Neuronal stem cell (in vitro differentiated cells): Measurements from ENCODE around the gene CFAP107.

Source experiments
- DNase-seq: peaks from one replicate; pipeline ENCODE4 v3.0.0-alpha.2; 2013; ENCODE audit warnings: low spot score
- H2AFZ ChIP-seq: one replicate; pipeline ENCODE4 v1.6.1; 2013; ENCODE audit warnings: mild to moderate bottlenecking, low read length, inconsistent platforms
- H2AK5ac ChIP-seq: 2 replicates; pipeline ENCODE4 v1.6.1; 2013; ENCODE audit warnings: low read depth, mild to moderate bottlenecking, inconsistent platforms, low read length, moderate library complexity, mixed read lengths
- H2BK120ac ChIP-seq: 2 replicates; pipeline ENCODE4 v1.6.1; 2013; ENCODE audit warnings: low read depth, mild to moderate bottlenecking, inconsistent platforms, low read length, moderate library complexity, mixed read lengths
- H2BK12ac ChIP-seq: one replicate; pipeline ENCODE4 v1.6.1; 2013; ENCODE audit warnings: low read length, inconsistent platforms
- H2BK15ac ChIP-seq: 2 replicates; pipeline ENCODE4 v1.6.1; 2013; ENCODE audit warnings: mild to moderate bottlenecking, low read length, inconsistent platforms, mixed read lengths
- H2BK5ac ChIP-seq: one replicate; pipeline ENCODE4 v1.6.1; 2013; ENCODE audit warnings: inconsistent platforms, mild to moderate bottlenecking, low read length, moderate library complexity
- H3K14ac ChIP-seq: one replicate; pipeline ENCODE4 v1.6.1; 2013; ENCODE audit warnings: low read length, inconsistent platforms
- H3K18ac ChIP-seq: 2 replicates; pipeline ENCODE4 v1.6.1; 2013; ENCODE audit warnings: low read length, inconsistent platforms
- H3K23ac ChIP-seq: 2 replicates; pipeline ENCODE4 v1.6.1; 2013; ENCODE audit warnings: low read depth, mild to moderate bottlenecking, mixed read lengths, low read length, inconsistent platforms; ENCODE audit not compliant: poor library complexity
- H3K27ac ChIP-seq: replicated peaks from 3 replicates; pipeline ENCODE4 v1.5.1; 2013; ENCODE audit warnings: low read length, inconsistent platforms
- H3K27me3 ChIP-seq, 3 experiments: 2 replicates each; pipeline ENCODE4 v1.6.1; 2013; ENCODE audit warnings: low read length in 3 of 3, mild to moderate bottlenecking in 2 of 3, inconsistent platforms in 1 of 3, low read depth in 1 of 3, mixed read lengths in 1 of 3, moderate library complexity in 1 of 3; ENCODE audit not compliant: control insufficient read depth in 3 of 3, insufficient read depth in 3 of 3
- H3K36me3 ChIP-seq, 2 donors: replicated peaks in 1 of 2; 2 replicates each; pipeline ENCODE4 v1.6.1; 2013; ENCODE audit warnings: low read length in 2 of 2; ENCODE audit not compliant: control insufficient read depth in 2 of 2, insufficient read depth in 2 of 2
- H3K4ac ChIP-seq: 2 replicates; pipeline ENCODE4 v1.6.1; 2013; ENCODE audit warnings: inconsistent platforms, mild to moderate bottlenecking, low read length, moderate library complexity
- H3K4me1 ChIP-seq, 2 donors: 1 replicate in 1 of 2; 2 replicates in 1 of 2; pipeline ENCODE4 v1.6.1; 2013; ENCODE audit warnings: low read length in 2 of 2, low read depth in 1 of 2; ENCODE audit not compliant: control insufficient read depth in 2 of 2, insufficient read depth in 1 of 2
- H3K4me2 ChIP-seq: one replicate; pipeline ENCODE4 v1.6.1; 2013; ENCODE audit warnings: mild to moderate bottlenecking, low read length, inconsistent platforms; ENCODE audit not compliant: insufficient read depth, poor library complexity, severe bottlenecking
- H3K4me3 ChIP-seq, 2 donors: 2 replicates each; pipeline ENCODE4 v1.5.1; 2013; ENCODE audit warnings: low read length in 2 of 2, mild to moderate bottlenecking in 2 of 2, inconsistent platforms in 1 of 2, moderate library complexity in 1 of 2
- H3K79me1 ChIP-seq: one replicate; pipeline ENCODE4 v1.6.1; 2013; ENCODE audit warnings: low read depth, mild to moderate bottlenecking, inconsistent platforms, low read length, moderate library complexity
- H3K9ac ChIP-seq: one replicate; pipeline ENCODE4 v1.6.1; 2013; ENCODE audit warnings: mild to moderate bottlenecking, low read depth, low read length, inconsistent platforms; ENCODE audit not compliant: poor library complexity
- H3K9me3 ChIP-seq, 2 donors: replicated peaks in 1 of 2; 2 replicates each; pipeline versions ENCODE3 to v1.6.1; 2013; ENCODE audit warnings: low read length in 2 of 2, mild to moderate bottlenecking in 2 of 2, inconsistent platforms in 1 of 2, low read depth in 1 of 2, mixed read lengths in 1 of 2, moderate library complexity in 1 of 2; ENCODE audit not compliant: control insufficient read depth in 2 of 2, insufficient read depth in 1 of 2
- H4K8ac ChIP-seq: one replicate; pipeline ENCODE4 v1.6.1; 2013; ENCODE audit warnings: low read depth, mild to moderate bottlenecking, inconsistent platforms, low read length, moderate library complexity
- H4K91ac ChIP-seq: one replicate; pipeline ENCODE4 v1.6.1; 2013; ENCODE audit warnings: low read length, low read depth, mild to moderate bottlenecking, inconsistent platforms; ENCODE audit not compliant: poor library complexity
- WGBS, 2 donors: extraction: QIAGEN DNeasy Blood & Tissue Kit; methylation state at CpG; one replicate each; pipeline ENCODE4 v1.1.7; 2013; ENCODE audit warnings: missing lambda C conversion rate in 2 of 2, mixed read lengths in 1 of 2; ENCODE audit not compliant: insufficient read length in 2 of 2, insufficient replicate concordance in 1 of 2; ENCODE audit errors: extremely low coverage in 2 of 2; 5-methylcytosine and 5-hydroxymethylcytosine counted together

The CFAP107 gene

DNA sequence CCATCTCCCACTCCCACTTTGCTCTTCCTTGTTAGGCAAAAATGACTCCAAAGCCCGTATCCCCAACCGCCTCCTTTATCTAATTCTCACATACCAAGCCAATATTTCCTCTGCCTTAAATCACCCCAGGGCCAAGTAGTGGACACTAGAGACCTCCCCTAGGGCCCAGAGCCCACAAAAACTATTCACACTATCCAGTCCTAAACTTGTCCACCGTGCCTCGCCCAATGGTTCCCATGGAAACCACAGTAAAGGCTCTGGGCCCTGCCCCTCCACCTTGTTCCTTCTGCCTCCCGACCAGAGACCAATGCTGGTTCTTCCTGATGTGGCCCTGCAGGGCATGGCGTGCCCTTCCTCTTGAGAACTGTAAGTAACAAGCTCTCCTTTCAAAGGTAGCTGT is 11.8 kb downstream of the CFAP107 start:
- H3K4me2 ChIP-seq: no peak overlapping the region
- H2BK120ac ChIP-seq: no peak overlapping the region
- no peaks in the 10 kb centered on the region for H3K79me1 ChIP-seq
- no CpG with 5 or more reads among the region's 6 CpGs for WGBS, 2 donors
- no peaks in the 10 kb centered on the region for H3K4me1 ChIP-seq
- no peak overlapping the region for H3K4ac ChIP-seq
- no peak overlapping the region for H4K8ac ChIP-seq
- no peak overlapping the region for H3K23ac ChIP-seq
- no peak overlapping the region for H2BK15ac ChIP-seq
- no peak for DNase-seq
- no peak overlapping the region for H2BK12ac ChIP-seq
- H3K27me3 ChIP-seq: peaks cover 0 to 35% (median 0%) of the 10 kb centered on the region in 3 experiments
- no peak overlapping the region for H2AFZ ChIP-seq
- H3K9me3 ChIP-seq: no peaks in the 10 kb centered on the region
- H3K9ac ChIP-seq: no peak overlapping the region
- H3K27ac ChIP-seq: no peak overlapping the region
- H2AK5ac ChIP-seq: no peak overlapping the region
- no peak overlapping the region for H3K14ac ChIP-seq
- no peak overlapping the region for H4K91ac ChIP-seq
- H2BK5ac ChIP-seq: no peak overlapping the region
- peak overlapping the region; percentile 29 for H3K18ac ChIP-seq
- no peaks in the 10 kb centered on the region for H3K36me3 ChIP-seq
- no peak overlapping the region for H3K4me3 ChIP-seq

DNA sequence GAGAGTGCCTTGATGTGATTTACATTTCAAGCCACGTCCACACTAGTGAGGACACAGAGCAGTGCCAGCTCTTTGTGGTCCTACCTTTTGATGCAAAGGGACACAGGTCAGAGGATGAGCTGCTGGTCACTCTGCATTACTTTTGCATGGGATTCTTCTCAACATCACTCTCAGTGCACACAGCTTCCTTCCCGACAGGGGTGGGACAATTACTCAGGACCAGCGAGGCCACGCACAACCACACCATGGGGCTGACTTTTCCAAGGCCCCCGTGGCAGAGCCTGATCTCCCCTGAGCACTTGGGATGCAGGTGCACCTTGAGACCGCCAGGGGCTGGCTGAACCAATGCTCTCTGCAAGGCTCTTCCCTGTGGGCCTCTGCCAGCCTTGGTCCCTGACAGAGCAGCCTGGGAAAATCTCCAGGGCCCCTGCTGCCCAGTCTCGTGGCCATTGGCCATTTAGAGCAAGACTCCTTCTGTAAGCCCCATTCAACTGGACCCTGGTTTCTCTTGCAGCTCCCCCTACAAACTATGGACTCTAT is 14.3 kb downstream of the CFAP107 start:
- Histone ChIP-seq H3K18ac (no peak overlapping the region), H3K36me3 (no peaks in the 10 kb centered on the region), H3K4ac (no peak overlapping the region), H3K23ac (peak overlapping the region; percentile 35), H2AK5ac (no peak overlapping the region), H3K79me1 (no peaks in the 10 kb centered on the region), H3K14ac (no peak overlapping the region), H3K27me3 (peaks cover 0 to 31% (median 0%) of the 10 kb centered on the region in 3 experiments), H2BK15ac (peak overlapping the region; percentile 52), H3K4me2 (no peak overlapping the region), H3K9me3 (no peaks in the 10 kb centered on the region), H3K27ac (no peak overlapping the region), H2BK5ac (no peak overlapping the region), H4K91ac (no peak overlapping the region), H3K4me1 (no peaks in the 10 kb centered on the region), H4K8ac (no peak overlapping the region), H2BK120ac (no peak overlapping the region), H3K9ac (no peak overlapping the region), H2AFZ (no peak overlapping the region), H2BK12ac (no peak overlapping the region), H3K4me3 (no peak overlapping the region)
- no CpG with 5 or more reads among the region's 7 CpGs for WGBS, 2 donors
- no peak for DNase-seq

DNA sequence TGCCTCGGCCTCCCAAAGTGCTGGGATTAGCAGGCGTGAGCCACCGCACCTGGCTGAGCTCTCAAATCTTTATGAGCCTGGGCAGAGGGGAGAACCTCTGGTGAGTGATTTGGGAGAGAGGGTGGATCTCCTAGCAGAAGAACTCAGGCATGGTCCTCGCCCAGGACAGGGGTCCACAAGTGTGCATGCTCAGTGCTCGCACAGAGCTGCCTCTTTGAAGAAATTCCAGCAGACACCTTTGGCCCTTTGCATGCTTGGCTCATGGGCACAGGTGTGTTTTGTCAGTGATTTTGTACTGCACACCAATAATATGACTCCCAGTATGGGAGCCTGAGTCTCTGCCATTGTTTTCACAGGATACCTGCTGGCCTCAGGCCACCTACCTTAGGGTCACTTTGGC is 15.8 kb downstream of the CFAP107 start:
- Histone ChIP-seq H3K4me1 (no peaks in the 10 kb centered on the region), H2BK120ac (no peak overlapping the region), H3K23ac (no peak overlapping the region), H3K27ac (no peak overlapping the region), H3K4me2 (no peak overlapping the region), H2AK5ac (no peak overlapping the region), H4K8ac (no peak overlapping the region), H3K14ac (no peak overlapping the region), H3K27me3 (peaks cover 0 to 19% (median 0%) of the 10 kb centered on the region in 3 experiments), H3K79me1 (no peaks in the 10 kb centered on the region), H3K18ac (no peak overlapping the region), H3K4ac (no peak overlapping the region), H3K4me3 (no peak overlapping the region), H2AFZ (no peak overlapping the region), H4K91ac (no peak overlapping the region), H3K36me3 (no peaks in the 10 kb centered on the region), H3K9me3 (no peaks in the 10 kb centered on the region), H2BK15ac (no peak overlapping the region), H3K9ac (no peak overlapping the region), H2BK12ac (no peak overlapping the region), H2BK5ac (no peak overlapping the region)
- DNase-seq: no peak
- WGBS, 2 donors: no CpG with 5 or more reads among the region's 5 CpGs

DNA sequence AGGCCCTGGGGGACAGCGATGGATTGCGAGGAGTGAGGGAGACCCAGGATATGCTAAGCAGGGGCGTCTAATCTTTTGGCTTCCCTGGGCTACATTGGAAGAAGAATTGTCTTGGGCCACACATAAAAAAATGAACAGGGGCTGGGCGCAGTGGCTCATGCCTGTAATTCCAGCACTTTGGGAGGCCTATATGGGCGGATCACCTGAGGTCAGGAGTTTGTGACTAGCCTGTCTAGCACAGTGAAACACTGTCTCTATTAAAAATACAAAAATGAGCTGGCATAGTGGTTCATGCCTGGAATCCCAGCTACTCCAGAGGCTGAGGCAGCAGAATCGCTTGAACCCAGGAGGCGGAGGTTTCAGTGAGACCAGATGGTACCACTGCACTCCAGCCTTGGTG is 16.8 kb downstream of the CFAP107 start:
- Histone ChIP-seq H3K23ac (no peak overlapping the region), H3K9me3 (no peaks in the 10 kb centered on the region), H3K9ac (no peak overlapping the region), H2AFZ (no peak overlapping the region), H2BK120ac (no peak overlapping the region), H2BK15ac (no peak overlapping the region), H4K91ac (no peak overlapping the region), H2BK5ac (no peak overlapping the region), H4K8ac (no peak overlapping the region), H3K79me1 (no peaks in the 10 kb centered on the region), H2AK5ac (no peak overlapping the region), H3K4me1 (no peaks in the 10 kb centered on the region), H3K4ac (no peak overlapping the region), H3K18ac (no peak overlapping the region), H3K36me3 (no peaks in the 10 kb centered on the region), H3K4me2 (no peak overlapping the region), H3K4me3 (peak overlapping the region in 1 of 2 donors; percentile 53), H3K27ac (no peak overlapping the region), H3K27me3 (peaks cover 0 to 14% (median 0%) of the 10 kb centered on the region in 3 experiments), H3K14ac (no peak overlapping the region), H2BK12ac (no peak overlapping the region)
- DNase-seq: no peak
- no CpG with 5 or more reads among the region's 7 CpGs for WGBS, 2 donors
